CD4-positive, alpha-beta T cell treated with Interferon gamma for 1 hour (primary cell): ENCODE results near the gene ERCC8.

Source experiments
- DNase-seq: peaks from one replicate; pipeline ENCODE4 v3.0.0-alpha.2; 2020

ERCC8 gene

GRCh38 chr5:60830581-60831127, 114.2 kb downstream of the ERCC8 start:
- no peak for DNase-seq

GRCh38 chr5:60829490-60830266, 115.2 kb downstream of the ERCC8 start:
- no peak for DNase-seq

DNA sequence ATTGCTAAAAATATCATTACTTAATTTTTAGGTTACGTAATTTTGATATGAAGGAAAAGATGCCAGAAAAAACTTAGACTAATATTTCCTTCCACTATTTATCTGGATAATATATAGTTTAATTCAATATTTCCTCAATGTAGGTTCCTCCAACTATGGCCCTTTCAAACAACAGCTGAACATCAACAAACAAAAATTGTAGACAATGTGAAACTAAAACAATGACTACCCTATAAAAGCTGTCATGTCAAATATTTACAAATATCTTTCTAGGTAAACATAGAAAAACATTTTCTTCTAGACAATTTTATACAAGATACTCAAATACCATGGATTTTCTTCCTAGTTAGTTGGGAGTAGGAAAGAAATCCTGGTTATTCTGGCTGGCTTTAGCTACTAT, 117.7 kb downstream of the ERCC8 start:
- no peak for DNase-seq

- no peak for DNase-seq
Observed at GRCh38 chr5:60826653-60827052, 118.2 kb downstream of the ERCC8 start.
